K562 (cell line): Measurements from ENCODE around the gene MPHOSPH10. TPM values are rescaled to one million over a fixed set of nuclear protein-coding genes. Genes with fewer than 3 reads are reported as not detected.

ENCODE experiments used
- ATAC-seq: fragments of 200-7000 bp; cut with Tn5 transposase; 3 replicates; pipeline ENCODE4 v1.9.1; 2020; ENCODE audit warnings: moderate library complexity
- BruUV-seq: library from RNA; stranded (reverse); fragments of 400-500 nt; replicated peaks from 2 replicates; lab custom pipeline; 2021; lab: Mats Ljungman, UMichigan
- CTCF ChIA-PET: fragments of 300-600 bp; formaldehyde crosslinking; extraction: SDS; loops from one replicate; lab custom pipeline; 2021; ENCODE audit warnings: low intra/inter-chr PET ratio; lab: Yijun Ruan, JAX
- POLR2A ChIA-PET: fragments of 300-600, 350-650 bp; sonication (Branson Sonifier 250); formaldehyde crosslinking; extraction: SDS; loops from one replicate; lab custom pipeline; 2021; ENCODE audit warnings: antibody characterized with exemption, inconsistent platforms; lab: Yijun Ruan, JAX
- DNase-seq, 4 experiments: peaks; one replicate each; pipeline versions ENCODE4 v3.0.0 to v3.0.0-alpha.2; 2011 to 2018; ENCODE audit warnings: low spot score in 3 of 4, mixed read lengths in 3 of 4; ENCODE audit errors: extremely low read depth in 1 of 4
- FAIRE-seq: peaks from 2 replicates; lab custom pipeline; 2011; peaks lifted over from hg19 to GRCh38; lab: Jason Lieb, UNC
- H2AFZ ChIP-seq: 2 replicates; pipeline ENCODE4 v1.6.0; 2011; ENCODE audit warnings: low read depth, low read length, control low read depth, inconsistent platforms
- H3K27ac ChIP-seq: fragments of 200-600 bp; 3 replicates; pipeline ENCODE4 v1.8.0; 2011; ENCODE audit warnings: low read depth, mild to moderate bottlenecking, control low read depth, inconsistent platforms, low read length, moderate library complexity, mixed read lengths; ENCODE audit errors: extremely low read depth
- H3K27me3 ChIP-seq, 2 experiments: fragments of 300-600 bp in 1 of 2; 2 replicates in 1 of 2; 3 replicates in 1 of 2; pipeline versions ENCODE4 v1.6.0 to v1.8.0; 2011; ENCODE audit warnings: inconsistent platforms in 2 of 2, low read length in 2 of 2, mild to moderate bottlenecking in 1 of 2, mixed read lengths in 1 of 2, moderate library complexity in 1 of 2; ENCODE audit not compliant: control insufficient read depth in 2 of 2, insufficient read depth in 2 of 2
- H3K36me3 ChIP-seq: fragments of 300-600 bp; 3 replicates; pipeline ENCODE4 v1.8.0; 2011; ENCODE audit warnings: mild to moderate bottlenecking, low read length, inconsistent platforms; ENCODE audit not compliant: control insufficient read depth, insufficient read depth
- H3K4me1 ChIP-seq, 2 experiments: fragments of 200-600 bp in 1 of 2; replicated peaks in 1 of 2; 2 replicates in 1 of 2; 3 replicates in 1 of 2; pipeline versions ENCODE4 v1.5.1 to v1.8.0; 2011; ENCODE audit warnings: inconsistent platforms in 2 of 2, low read length in 2 of 2, mild to moderate bottlenecking in 1 of 2, mixed read lengths in 1 of 2, moderate library complexity in 1 of 2; ENCODE audit not compliant: control insufficient read depth in 2 of 2, insufficient read depth in 2 of 2
- H3K4me2 ChIP-seq: 2 replicates; pipeline ENCODE4 v1.6.1; 2011; ENCODE audit warnings: low read length, control low read depth, inconsistent platforms, mixed read lengths; ENCODE audit not compliant: insufficient read depth
- H3K4me3 ChIP-seq: fragments of 200-600 bp; sonication (generic), shearing (Covaris generic); 2 replicates; pipeline ENCODE4 v1.5.1; 2016; ENCODE audit warnings: control low read depth, inconsistent platforms
- H3K79me2 ChIP-seq: fragments of 200-600 bp; 3 replicates; pipeline ENCODE4 v1.8.0; 2011; ENCODE audit warnings: low read length, inconsistent platforms; ENCODE audit not compliant: control insufficient read depth, insufficient read depth
- H3K9ac ChIP-seq, 2 experiments: 2 replicates each; pipeline versions ENCODE4 v1.6.0 to v1.6.1; 2011; ENCODE audit warnings: low read depth in 2 of 2, low read length in 2 of 2, control low read depth in 1 of 2, inconsistent platforms in 1 of 2, mild to moderate bottlenecking in 1 of 2, mixed read lengths in 1 of 2; ENCODE audit not compliant: insufficient read depth in 1 of 2
- H3K9me1 ChIP-seq: one replicate; pipeline ENCODE4 v1.6.0; 2011; ENCODE audit warnings: inconsistent platforms, mild to moderate bottlenecking, low read length, moderate library complexity; ENCODE audit not compliant: control insufficient read depth, insufficient read depth
- H3K9me3 ChIP-seq: replicated peaks from 2 replicates; pipeline ENCODE4 v1.5.1; 2011; ENCODE audit warnings: low read depth, low read length, inconsistent platforms; ENCODE audit not compliant: control insufficient read depth, insufficient read depth
- H4K20me1 ChIP-seq: replicated peaks from 2 replicates; pipeline ENCODE4 v1.6.1; 2011; ENCODE audit warnings: low read length, inconsistent platforms, mixed read lengths; ENCODE audit not compliant: control insufficient read depth, insufficient read depth
- BMI1 ChIP-seq: fragments of 150-350 bp; IDR thresholded peaks from 2 replicates; pipeline ENCODE4 v1.6.1; 2014; ENCODE audit warnings: low read length
- GTF2F1 ChIP-seq: IDR thresholded peaks from 2 replicates; pipeline ENCODE4 v1.6.1; 2011; ENCODE audit warnings: low read depth, low read length, improper control_type of control experiment
- MAZ ChIP-seq, 2 experiments: fragments of 450-650 bp in 1 of 2; sonication (generic) in 1 of 2; formaldehyde crosslinking; IDR thresholded peaks in 1 of 2; conservative IDR thresholded peaks in 1 of 2; 2 replicates each; pipeline versions ENCODE4 v1.4.0 to v1.5.0; 2020; ENCODE audit warnings: mild to moderate bottlenecking in 1 of 2, missing genetic modification reagents in 1 of 2
- MCM5 ChIP-seq: fragments of 450-650 bp; IDR thresholded peaks from 2 replicates; pipeline ENCODE4 v1.6.1; 2016; ENCODE audit warnings: low read depth
- MYC ChIP-seq, 2 experiments: fragments of 250-450 bp in 1 of 2; sonication (Bioruptor Pico) in 1 of 2; IDR thresholded peaks; 2 replicates each; pipeline versions ENCODE4 v1.5.1 to v1.6.1; 2012 to 2021; ENCODE audit warnings: low read depth in 2 of 2, borderline replicate concordance in 1 of 2, improper control_type of control experiment in 1 of 2, low read length in 1 of 2, mild to moderate bottlenecking in 1 of 2, moderate library complexity in 1 of 2
- NCOA6 ChIP-seq: fragments of 450-650 bp; IDR thresholded peaks from 2 replicates; pipeline ENCODE4 v1.6.1; 2017; ENCODE audit warnings: mild to moderate bottlenecking
- RBM25 ChIP-seq: fragments of 200-400 bp; formaldehyde crosslinking; IDR thresholded peaks from 2 replicates; pipeline ENCODE4 v1.6.1; 2018; ENCODE audit warnings: low read length, low read depth, moderate library complexity; ENCODE audit not compliant: severe bottlenecking
- SMARCC2 ChIP-seq: fragments of 450-650 bp; IDR thresholded peaks from 2 replicates; pipeline ENCODE4 v1.6.1; 2017; ENCODE audit warnings: antibody characterized with exemption, moderate library complexity, mild to moderate bottlenecking, low read depth
- ZFP36 ChIP-seq: fragments of 150-350 bp; IDR thresholded peaks from 2 replicates; pipeline ENCODE4 v1.6.1; 2018; ENCODE audit warnings: low read length, low read depth; ENCODE audit not compliant: partially characterized antibody
- ZNF395 ChIP-seq: fragments of 200-800 bp; sonication (Bioruptor generic); IDR thresholded peaks from 2 replicates; pipeline ENCODE4 v1.6.1; 2017; ENCODE audit warnings: missing genetic modification characterization, missing compliant biosample characterization
- ZSCAN29 ChIP-seq: fragments of 450-650 bp; IDR thresholded peaks from 2 replicates; pipeline ENCODE4 v1.6.1; 2017
- ZZZ3 ChIP-seq: fragments of 450-650 bp; IDR thresholded peaks from 2 replicates; pipeline ENCODE4 v1.6.1; 2016; ENCODE audit warnings: antibody characterized with exemption, mild to moderate bottlenecking, moderate library complexity
- WGBS: fragments of 100-300 bp; shearing (Covaris generic); methylation state at CpG from one replicate; pipeline ENCODE4 v1.1.6; 2016; ENCODE audit warnings: low coverage, mixed read lengths; ENCODE audit not compliant: insufficient coverage; ENCODE audit errors: missing lambda C conversion rate; 5-methylcytosine and 5-hydroxymethylcytosine counted together
- in situ Hi-C: fragments of 300-500 bp; cut with MboI; formaldehyde crosslinking; loops from 4 replicates; pipeline ENCODE4 v1.15.0; 2018; ENCODE audit warnings: inconsistent platforms, mixed read lengths
- intact Hi-C: fragments of 100-400 bp; cut with micrococcal nuclease; formaldehyde crosslinking; loops from 2 replicates; pipeline ENCODE4 v1.14.2; 2022
- polyA plus RNA-seq, 8 experiments: library from polyadenylated mRNA; depleted of rRNA in 4 of 8; stranded (reverse) in 5 of 8; unstranded in 3 of 8; fragments of >200 nt; fragmentation: Nextera tagmentation in 2 of 8; fragmentation: Illumina TruSeq in 1 of 8; extraction: Ambion mirVana in 2 of 8; extraction: Trizol in 1 of 8; gene quantifications; 2 replicates each; pipeline versions ENCODE4 v1.2.1 to v1.2.3, GENCODE V29; 2011 to 2014; ENCODE audit warnings: inconsistent platforms in 1 of 8, missing spikeins in 1 of 8
- total RNA-seq, 7 experiments: library from RNA; depleted of rRNA in 6 of 7; stranded (reverse); fragments of >200 nt in 6 of 7; fragmentation: Illumina TruSeq in 2 of 7; extraction: Trizol in 2 of 7; gene quantifications; 2 replicates each; pipeline versions ENCODE4 v1.2.1 to v1.2.3, GENCODE V29; 2011 to 2021; ENCODE audit warnings: low replicate concordance in 1 of 7
- TF ChIP-seq, protein P1 (sequence below): fragments of 250-450 bp; sonication (Bioruptor Pico); IDR thresholded peaks from 2 replicates; pipeline ENCODE4 v1.4.0; 2020; ENCODE audit warnings: borderline replicate concordance
- TF ChIP-seq, protein P2 (sequence below): sonication (generic); formaldehyde crosslinking; IDR thresholded peaks from 2 replicates; pipeline ENCODE4 v1.8.0; 2023; ENCODE audit warnings: mild to moderate bottlenecking, missing genetic modification reagents

The MPHOSPH10 gene
- total and polyA plus RNA-seq, 9 of the 15 experiments (the other 6 are each of a cell fraction or from before 2014, with no cell fraction given) = 36.8 to 83.7 (median 58.5) TPM

DNA sequence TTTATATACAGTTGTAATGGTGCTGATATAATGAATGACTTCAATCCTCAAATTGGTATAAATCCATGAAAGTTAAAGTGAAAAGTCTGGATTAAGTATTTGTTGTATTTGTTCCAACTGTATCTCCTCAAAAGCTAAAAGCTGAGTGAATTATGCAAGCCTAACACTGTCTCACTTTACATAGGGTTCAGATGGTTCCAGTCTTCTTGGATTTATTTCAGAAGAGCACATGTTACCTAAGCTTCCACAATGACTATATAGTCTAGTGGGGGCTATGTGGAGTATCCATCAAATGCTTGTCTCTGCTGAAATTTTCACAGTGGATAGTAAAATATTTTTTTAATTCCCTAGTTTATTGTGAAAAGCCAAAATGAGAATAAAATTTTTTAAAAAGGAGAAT, 13.4 kb upstream of the MPHOSPH10 start (continued):
- no peak for TF ChIP-seq MYC (IDR thresholded peaks at IDR 0.05; ENCODE audit: low read depth, low read length)
- TF ChIP-seq MYC (CRISPR knock-in tag; IDR thresholded peaks at IDR 0.05; ENCODE audit: borderline replicate concordance, low read depth) = no peak
- TF ChIP-seq MAZ (CRISPR knock-in tag; conservative IDR thresholded peaks at IDR 0.05 in 1 of 2, IDR thresholded peaks at IDR 0.05 in 1 of 2) = no peak
- no peak for TF ChIP-seq ZFP36
- TF ChIP-seq, all 486 proteins: peak for 0

- intact Hi-C loops (no loop called here), in situ Hi-C loops (no loop called here)
- BruUV-seq = no TSS peak
- H3K79me2 ChIP-seq = peaks cover 2% of the 10 kb centered on the region; the same call in 1 of the 3 replicates
- no peaks in the 10 kb centered on the region for H3K4me1 ChIP-seq
- FAIRE-seq = no peak
- peaks cover 3% of the 10 kb centered on the region; the same call in 1 of the 2 replicates for H3K9me3 ChIP-seq
- H3K4me3 ChIP-seq = no peak overlapping the region
- no peaks in the 10 kb centered on the region for H3K9me1 ChIP-seq
- CTCF ChIA-PET = no interaction called here
- POLR2A ChIA-PET = interaction anchor here (0.6 to 3.8 kb wide), 2 partner anchors 10 to 19 kb away, joined by 5 to 23 read pairs; partner anchors contain the start of genes MCEE and MPHOSPH10
- no peaks in the 10 kb centered on the region for H3K27me3 ChIP-seq
- no peak for TF ChIP-seq NCOA6
- no peak for TF ChIP-seq ZZZ3
- no peak for TF ChIP-seq MCM5
- TF ChIP-seq, protein P1, sequence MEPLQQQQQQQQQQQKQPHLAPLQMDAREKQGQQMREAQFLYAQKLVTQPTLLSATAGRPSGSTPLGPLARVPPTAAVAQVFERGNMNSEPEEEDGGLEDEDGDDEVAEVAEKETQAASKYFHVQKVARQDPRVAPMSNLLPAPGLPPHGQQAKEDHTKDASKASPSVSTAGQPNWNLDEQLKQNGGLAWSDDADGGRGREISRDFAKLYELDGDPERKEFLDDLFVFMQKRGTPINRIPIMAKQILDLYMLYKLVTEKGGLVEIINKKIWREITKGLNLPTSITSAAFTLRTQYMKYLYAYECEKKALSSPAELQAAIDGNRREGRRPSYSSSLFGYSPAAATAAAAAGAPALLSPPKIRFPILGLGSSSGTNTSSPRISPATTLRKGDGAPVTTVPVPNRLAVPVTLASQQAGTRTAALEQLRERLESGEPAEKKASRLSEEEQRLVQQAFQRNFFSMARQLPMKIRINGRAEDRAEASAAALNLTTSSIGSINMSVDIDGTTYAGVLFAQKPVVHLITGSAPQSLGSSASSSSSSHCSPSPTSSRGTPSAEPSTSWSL (CRISPR knock-in tag) = no peak
- no peak for TF ChIP-seq GTF2F1
- no peak for TF ChIP-seq ZNF395 (CRISPR knock-in tag)
- no peak for TF ChIP-seq ZSCAN29
- no peak for TF ChIP-seq SMARCC2
- TF ChIP-seq RBM25 = no peak
- TF ChIP-seq, protein P2, sequence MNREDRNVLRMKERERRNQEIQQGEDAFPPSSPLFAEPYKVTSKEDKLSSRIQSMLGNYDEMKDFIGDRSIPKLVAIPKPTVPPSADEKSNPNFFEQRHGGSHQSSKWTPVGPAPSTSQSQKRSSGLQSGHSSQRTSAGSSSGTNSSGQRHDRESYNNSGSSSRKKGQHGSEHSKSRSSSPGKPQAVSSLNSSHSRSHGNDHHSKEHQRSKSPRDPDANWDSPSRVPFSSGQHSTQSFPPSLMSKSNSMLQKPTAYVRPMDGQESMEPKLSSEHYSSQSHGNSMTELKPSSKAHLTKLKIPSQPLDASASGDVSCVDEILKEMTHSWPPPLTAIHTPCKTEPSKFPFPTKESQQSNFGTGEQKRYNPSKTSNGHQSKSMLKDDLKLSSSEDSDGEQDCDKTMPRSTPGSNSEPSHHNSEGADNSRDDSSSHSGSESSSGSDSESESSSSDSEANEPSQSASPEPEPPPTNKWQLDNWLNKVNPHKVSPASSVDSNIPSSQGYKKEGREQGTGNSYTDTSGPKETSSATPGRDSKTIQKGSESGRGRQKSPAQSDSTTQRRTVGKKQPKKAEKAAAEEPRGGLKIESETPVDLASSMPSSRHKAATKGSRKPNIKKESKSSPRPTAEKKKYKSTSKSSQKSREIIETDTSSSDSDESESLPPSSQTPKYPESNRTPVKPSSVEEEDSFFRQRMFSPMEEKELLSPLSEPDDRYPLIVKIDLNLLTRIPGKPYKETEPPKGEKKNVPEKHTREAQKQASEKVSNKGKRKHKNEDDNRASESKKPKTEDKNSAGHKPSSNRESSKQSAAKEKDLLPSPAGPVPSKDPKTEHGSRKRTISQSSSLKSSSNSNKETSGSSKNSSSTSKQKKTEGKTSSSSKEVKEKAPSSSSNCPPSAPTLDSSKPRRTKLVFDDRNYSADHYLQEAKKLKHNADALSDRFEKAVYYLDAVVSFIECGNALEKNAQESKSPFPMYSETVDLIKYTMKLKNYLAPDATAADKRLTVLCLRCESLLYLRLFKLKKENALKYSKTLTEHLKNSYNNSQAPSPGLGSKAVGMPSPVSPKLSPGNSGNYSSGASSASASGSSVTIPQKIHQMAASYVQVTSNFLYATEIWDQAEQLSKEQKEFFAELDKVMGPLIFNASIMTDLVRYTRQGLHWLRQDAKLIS (CRISPR knock-in tag) = no peak
- no peak for TF ChIP-seq BMI1
- TF ChIP-seq, all 486 proteins: peak for 0
- Histone ChIP-seq H3K9ac (no peak overlapping the region), H3K27ac (no peak overlapping the region), H4K20me1 (no peaks in the 10 kb centered on the region), H3K4me2 (no peak overlapping the region), H2AFZ (no peak overlapping the region), H3K36me3 (peaks cover 72% of the 10 kb centered on the region; the same call in 2 of the 3 replicates)
- WGBS = 84% methylated on average over 6 of the region's 6 CpGs
- ATAC-seq (no peak), DNase-seq (no peak)
These were observed 10.2 kb upstream of the MPHOSPH10 start for GRCh38 chr2:71120195-71120594.
